CD4-positive, alpha-beta T cell treated with Interleukin-15 for 1 hour (primary cell): ENCODE results near the gene MTFMT.
A peak's percentile ranks its signal among the peaks of the same experiment; 100 is the strongest.
"Not testable (repeated sequence)": the region's sequence is repeated elsewhere in the genome, so short reads cannot be mapped to it uniquely, and the experiment has no call there.

Experiments
- DNase-seq: peaks from one replicate; pipeline ENCODE4 v3.0.0-alpha.2; 2020

MTFMT gene

DNA sequence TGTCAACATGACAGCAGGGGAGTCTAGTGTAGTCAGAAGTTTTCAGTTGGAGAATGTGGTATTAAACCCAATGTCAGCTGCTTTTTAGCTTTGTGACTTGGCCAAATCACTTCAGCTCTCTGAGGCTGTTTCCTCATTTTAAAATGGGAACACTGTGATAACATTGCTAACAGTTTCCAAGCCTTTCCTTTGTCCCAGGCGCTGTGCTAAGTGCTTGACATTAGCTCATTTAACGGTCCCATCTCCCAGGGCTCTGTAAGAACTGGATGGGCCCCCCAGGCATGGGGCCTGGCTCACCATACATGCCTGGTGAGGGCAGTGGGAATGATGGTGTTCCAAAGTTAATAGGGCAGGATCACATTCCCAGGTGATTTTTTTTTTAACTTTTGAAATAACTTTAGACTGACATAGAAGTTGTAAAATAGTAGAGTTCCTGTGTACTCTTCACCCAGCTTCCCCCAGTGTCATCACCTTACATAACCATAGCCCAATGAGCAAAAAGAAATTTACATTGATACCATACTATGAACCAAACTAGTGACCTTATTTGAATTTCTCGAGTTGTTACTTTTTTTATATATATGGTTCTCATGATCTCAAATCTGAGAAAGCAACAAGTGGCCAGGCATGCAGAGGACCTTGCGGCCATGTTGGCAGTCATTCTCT, 30.6 kb upstream of the MTFMT start:
- no peak for DNase-seq

DNA sequence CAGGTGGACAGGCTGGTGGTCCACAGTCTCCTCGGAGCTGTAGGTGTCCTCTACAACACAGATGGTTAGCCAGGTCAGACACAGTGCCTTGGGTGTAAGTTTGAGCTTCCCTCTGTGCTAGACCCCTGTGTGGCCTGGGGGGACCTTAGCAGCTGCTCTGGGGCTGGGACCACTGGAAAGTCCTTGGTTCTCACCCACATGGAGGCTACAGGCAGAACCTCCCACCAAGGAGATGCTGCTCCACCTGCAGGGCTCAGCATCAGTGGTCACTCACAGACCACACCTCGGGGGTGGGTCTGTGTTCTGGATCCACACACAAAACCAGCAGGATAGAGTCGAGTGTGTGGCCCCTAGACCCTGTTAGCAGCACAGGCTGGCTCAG, 29.9 kb upstream of the MTFMT start:
- DNase-seq = no peak

GRCh38 chr15:65058394-65059368, 29.2 kb upstream of the MTFMT start:
- DNase-seq = no peak

DNA sequence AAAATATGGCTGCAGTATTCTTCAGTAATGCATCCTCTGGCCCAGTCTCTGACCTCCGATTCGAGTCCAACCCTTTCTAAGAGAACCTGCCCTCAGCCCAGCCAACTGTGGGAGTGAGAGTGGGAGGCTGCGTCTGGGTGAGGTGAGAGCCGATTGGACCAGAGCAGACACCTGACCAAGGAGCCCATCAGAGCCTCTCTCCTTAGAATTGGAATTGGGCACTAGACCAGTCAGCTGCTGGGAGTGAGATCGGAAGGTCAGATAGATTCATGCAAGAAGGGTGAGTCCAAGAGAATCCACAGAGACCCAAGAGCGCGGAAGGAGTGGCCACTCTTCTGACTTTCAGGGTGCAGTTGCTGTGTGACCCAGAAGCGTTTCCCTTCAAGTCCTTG, 28.1 kb upstream of the MTFMT start:
- DNase-seq = no peak

GRCh38 chr15:65056868-65057548, 27.6 kb upstream of the MTFMT start:
- no peak for DNase-seq

DNA sequence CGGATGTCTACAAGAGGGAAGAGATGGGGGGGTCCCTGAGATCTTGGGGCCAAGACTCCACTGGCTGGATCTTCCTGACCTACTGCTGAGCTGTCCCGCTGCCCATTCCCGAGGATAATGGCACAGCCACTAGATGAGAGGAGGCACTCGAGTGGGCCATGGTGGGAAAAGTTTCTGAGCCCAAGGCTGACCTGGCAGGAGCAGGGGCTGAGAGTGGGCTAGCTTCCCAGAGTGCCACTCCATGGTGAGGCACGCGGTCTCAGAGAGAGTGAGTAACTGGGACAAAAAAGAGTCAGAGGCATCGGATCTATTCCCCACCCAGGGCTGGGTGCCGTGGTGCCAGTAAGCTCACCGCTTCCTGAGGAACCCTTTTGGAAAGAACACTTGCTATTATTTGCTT, 26.7 kb upstream of the MTFMT start:
- no peak for DNase-seq

GRCh38 chr15:65055201-65055870, 25.9 kb upstream of the MTFMT start:
- no peak for DNase-seq

GRCh38 chr15:65054333-65055200, 25.1 kb upstream of the MTFMT start:
- peak; percentile 52 for DNase-seq

GRCh38 chr15:65052956-65053355, 23.5 kb upstream of the MTFMT start:
- no peak for DNase-seq

DNA sequence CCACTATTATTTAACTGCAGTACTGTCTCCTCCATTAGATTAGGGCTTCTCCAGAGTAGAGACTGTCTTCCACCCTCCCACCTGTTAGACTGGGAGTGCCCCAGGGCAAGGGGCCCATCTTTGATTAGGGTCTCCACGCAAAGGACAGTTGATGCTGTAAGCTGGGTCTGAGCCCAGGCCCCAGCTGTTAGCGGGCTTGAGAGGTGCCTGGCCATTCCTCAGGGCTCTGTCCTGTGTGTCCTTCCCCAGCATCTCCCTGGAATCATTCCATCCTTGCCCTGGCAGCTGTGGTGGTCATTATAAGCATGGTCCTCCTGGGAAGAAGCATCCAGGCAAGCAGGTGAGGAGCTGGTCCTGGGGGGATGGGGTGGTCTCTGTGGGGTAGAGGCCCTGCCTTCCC, 21.8 kb upstream of the MTFMT start:
- DNase-seq = no peak

GRCh38 chr15:65050270-65050669, 20.8 kb upstream of the MTFMT start:
- DNase-seq = no peak

DNA sequence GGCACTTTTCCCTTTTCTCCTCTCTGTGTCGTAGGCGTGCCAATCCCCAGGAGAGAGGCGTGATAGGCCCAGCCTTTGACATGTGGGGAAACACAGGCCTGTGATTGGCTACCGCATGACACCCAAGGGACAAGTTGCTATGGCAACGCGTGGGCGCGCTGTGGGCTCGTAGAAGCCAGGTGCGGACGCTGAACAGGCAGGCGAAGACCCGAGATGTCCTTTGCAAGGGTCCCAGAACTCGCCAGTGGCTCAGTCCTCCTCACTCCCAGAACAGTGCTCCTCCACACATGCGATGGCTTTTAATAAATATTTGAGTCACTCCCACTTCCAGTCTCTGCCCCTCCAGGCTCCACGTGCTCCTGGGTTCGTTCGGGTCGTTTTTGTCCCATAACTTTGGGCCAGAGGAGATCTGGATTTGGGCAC, 20.0 kb upstream of the MTFMT start:
- peak; percentile 92 for DNase-seq

DNA sequence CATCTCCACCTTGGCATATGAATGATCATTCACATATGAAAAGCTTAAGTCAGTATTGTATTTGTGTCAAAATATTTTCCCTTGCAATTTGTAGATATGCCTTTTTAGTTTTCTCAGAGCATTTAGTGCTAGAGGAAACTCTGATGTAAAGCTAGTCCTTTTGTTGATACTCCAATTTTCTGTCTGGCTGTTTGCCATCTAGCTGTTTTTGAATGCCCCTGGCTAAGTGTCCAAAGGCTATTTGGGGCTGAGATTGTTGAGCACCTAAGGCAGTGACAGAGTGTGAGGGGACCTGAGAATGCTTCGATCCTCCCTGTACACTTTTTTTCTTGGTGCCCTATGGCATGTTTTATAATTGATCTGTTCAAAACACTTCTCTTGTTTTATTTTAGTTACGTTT, 18.8 kb upstream of the MTFMT start:
- no peak for DNase-seq

DNA sequence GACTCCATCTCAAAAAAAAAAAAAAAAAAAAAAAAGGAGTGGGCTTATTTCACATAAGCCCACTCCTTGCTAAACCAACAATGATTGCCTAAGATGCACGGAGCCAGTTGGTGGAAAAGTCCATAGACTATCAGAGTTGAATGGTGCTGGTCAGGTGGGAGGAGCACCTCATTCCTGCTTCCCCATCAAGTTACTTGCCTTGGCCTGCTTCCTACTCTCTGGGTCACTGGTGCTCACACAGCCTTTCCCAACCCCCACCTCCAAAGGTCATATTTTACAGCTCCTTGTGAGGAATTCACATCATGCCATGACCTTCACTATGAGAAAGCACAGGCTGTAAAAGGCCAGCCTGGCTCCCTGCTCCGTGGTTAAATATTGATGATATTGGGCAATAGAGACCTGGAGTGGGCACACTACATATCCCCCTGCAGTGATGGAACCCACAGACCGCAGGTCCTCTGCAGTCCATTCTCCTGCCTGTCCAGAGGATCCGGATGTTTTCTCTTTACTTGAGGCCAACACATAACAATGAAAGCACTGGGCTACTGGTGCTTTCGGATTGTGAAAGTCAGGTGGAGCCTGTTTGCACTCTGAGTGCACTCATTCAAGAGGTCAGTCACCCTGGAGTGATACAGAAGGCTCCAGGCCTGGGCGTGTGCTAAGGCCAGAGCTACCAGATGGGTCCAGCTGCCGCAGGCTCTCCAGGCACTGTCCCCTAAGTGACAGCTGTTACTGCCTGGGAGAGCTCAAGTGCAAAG, 15.5 kb upstream of the MTFMT start, which contains the start of gene SLC51B:
SLC51B (plus strand) TSS at position 664 of the 758 bp plus-strand sequence. CDS start 4,618 bp downstream, outside the sequence.
- no peak for DNase-seq

- not testable (repeated sequence) for DNase-seq
These were observed 14.8 kb upstream of the MTFMT start for GRCh38 chr15:65044218-65044617.

- no peak for DNase-seq
These were observed 13.4 kb upstream of the MTFMT start for GRCh38 chr15:65042776-65043327.

GRCh38 chr15:65041787-65042186, 12.3 kb upstream of the MTFMT start:
- DNase-seq = no peak

DNA sequence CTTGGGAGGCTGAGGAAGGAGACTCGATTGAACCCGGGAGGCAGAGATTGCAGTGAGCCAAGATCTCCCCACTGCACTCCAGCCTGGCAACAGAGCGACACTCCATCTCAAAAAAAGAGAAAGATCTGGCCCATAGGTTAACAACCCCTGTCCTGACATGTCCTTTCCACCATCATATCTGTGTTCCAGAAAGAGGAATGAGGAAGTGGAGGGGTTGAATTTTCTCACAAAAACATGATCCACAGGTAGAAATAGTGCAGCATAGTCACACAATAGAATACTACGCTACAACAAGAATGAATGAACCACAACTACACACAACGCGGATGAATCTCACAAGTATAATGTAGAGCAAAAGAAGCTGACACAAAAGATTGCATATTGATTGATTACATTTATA, 11.0 kb upstream of the MTFMT start:
- DNase-seq = no peak

DNA sequence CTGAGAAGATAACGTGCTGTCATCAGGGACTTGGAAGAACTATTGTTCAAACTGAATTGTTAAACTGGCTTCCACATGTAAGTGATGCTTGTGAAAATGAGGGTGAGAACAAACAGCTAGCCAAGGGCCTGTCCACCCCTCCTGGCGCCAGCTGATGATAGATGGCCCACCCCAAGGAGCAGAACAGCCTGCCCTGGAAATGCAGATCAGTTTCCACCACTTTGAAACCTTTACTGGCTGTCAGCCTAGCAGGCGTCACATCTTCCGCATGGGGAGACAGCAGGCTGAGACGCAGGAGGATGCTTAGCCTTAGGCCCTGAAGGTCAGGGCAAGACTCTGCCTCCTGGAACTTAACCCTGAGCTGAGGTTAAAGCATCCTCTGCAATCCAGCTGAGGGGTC, 9.4 kb upstream of the MTFMT start:
- no peak for DNase-seq

DNA sequence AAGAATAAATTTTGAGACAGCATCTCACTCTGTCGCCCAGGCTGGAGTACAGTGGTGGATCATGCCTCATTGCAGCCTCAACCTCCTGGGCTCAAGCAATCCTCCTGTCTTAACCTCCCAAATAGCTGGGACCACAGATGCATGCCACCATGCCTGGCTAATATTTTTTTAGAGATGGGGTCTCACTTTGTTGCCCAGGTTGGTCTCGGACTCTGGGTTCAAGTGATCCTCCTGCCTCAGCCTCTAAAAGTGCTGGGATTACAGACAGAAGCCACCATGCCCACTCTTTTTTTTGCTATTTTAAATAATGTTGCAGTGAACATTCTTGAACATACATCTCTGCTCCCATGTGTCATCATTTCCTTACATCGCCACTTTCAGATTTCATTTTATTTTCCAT, 9.0 kb upstream of the MTFMT start:
- DNase-seq = no peak

- DNase-seq = no peak
These were observed 7.9 kb upstream of the MTFMT start for GRCh38 chr15:65037309-65037708.
